IMR-90 (cell line): ENCODE results near the gene MAPRE2. TPM values are rescaled to one million over a fixed set of nuclear protein-coding genes. Genes with fewer than 3 reads are reported as not detected.

Source experiments
- ATAC-seq: fragments of 200-7000 bp; cut with Tn5 transposase; 2 replicates; pipeline ENCODE4 v1.9.1; 2020; ENCODE audit warnings: low read depth, mild to moderate bottlenecking, moderate library complexity
- BruUV-seq: library from RNA; stranded (reverse); fragments of 400-500 nt; replicated peaks from 2 replicates; lab custom pipeline; 2021; lab: Mats Ljungman, UMichigan
- CTCF ChIA-PET: fragments of 300-600 bp; formaldehyde crosslinking; extraction: SDS; loops from one replicate; lab custom pipeline; 2021; ENCODE audit warnings: antibody characterized with exemption; lab: Yijun Ruan, JAX
- POLR2A ChIA-PET: fragments of 300-600 bp; sonication (Branson Sonifier 250); formaldehyde crosslinking; loops from one replicate; lab custom pipeline; 2022; ENCODE audit warnings: antibody characterized with exemption; ENCODE audit not compliant: unreplicated experiment; lab: Charles Lee
- DNase-seq: peaks from one replicate; pipeline ENCODE4 v3.0.0; 2013
- H2AFZ ChIP-seq: replicated peaks from 2 replicates; pipeline ENCODE3; 2013; ENCODE audit warnings: low read length, mild to moderate bottlenecking; ENCODE audit not compliant: poor library complexity
- H2AK5ac ChIP-seq: 2 replicates; pipeline ENCODE4 v1.6.1; 2013; ENCODE audit warnings: low read depth, low read length, inconsistent platforms
- H2AK9ac ChIP-seq: replicated peaks from 2 replicates; pipeline ENCODE3; 2013; ENCODE audit warnings: mild to moderate bottlenecking, low read depth, low read length, moderate library complexity; ENCODE audit not compliant: poor library complexity
- H2BK120ac ChIP-seq: 2 replicates; pipeline ENCODE4 v1.6.1; 2013; ENCODE audit warnings: low read depth, low read length, inconsistent platforms
- H2BK15ac ChIP-seq: 3 replicates; pipeline ENCODE4 v1.6.1; 2013; ENCODE audit warnings: low read depth, low read length, inconsistent platforms
- H2BK20ac ChIP-seq: 2 replicates; pipeline ENCODE4 v1.6.1; 2013; ENCODE audit warnings: low read depth, mild to moderate bottlenecking, inconsistent platforms, low read length, moderate library complexity
- H2BK5ac ChIP-seq: 2 replicates; pipeline ENCODE4 v1.6.1; 2013; ENCODE audit warnings: mild to moderate bottlenecking, low read depth, low read length, inconsistent platforms; ENCODE audit not compliant: poor library complexity, severe bottlenecking
- H3K14ac ChIP-seq: replicated peaks from 2 replicates; pipeline ENCODE4 v1.6.1; 2013; ENCODE audit warnings: low read depth, low read length, inconsistent platforms
- H3K18ac ChIP-seq: 2 replicates; pipeline ENCODE4 v1.6.1; 2013; ENCODE audit warnings: low read depth, low read length, control low read depth
- H3K23ac ChIP-seq: 2 replicates; pipeline ENCODE4 v1.6.1; 2013; ENCODE audit warnings: low read depth, low read length, inconsistent platforms
- H3K27ac ChIP-seq: 2 replicates; pipeline ENCODE4 v1.5.1; 2013; ENCODE audit warnings: mild to moderate bottlenecking, control low read depth, low read length; ENCODE audit not compliant: insufficient read depth
- H3K27me3 ChIP-seq: 2 replicates; pipeline ENCODE4 v1.6.1; 2013; ENCODE audit warnings: low read length; ENCODE audit not compliant: control insufficient read depth, insufficient read depth
- H3K36me3 ChIP-seq: 2 replicates; pipeline ENCODE4 v1.6.1; 2013; ENCODE audit warnings: low read length, mixed read lengths; ENCODE audit not compliant: control insufficient read depth, insufficient read depth
- H3K4ac ChIP-seq: 2 replicates; pipeline ENCODE4 v1.6.1; 2013; ENCODE audit warnings: low read depth, low read length, inconsistent platforms
- H3K4me1 ChIP-seq: 2 replicates; pipeline ENCODE4 v1.6.1; 2013; ENCODE audit warnings: low read length, mixed read lengths; ENCODE audit not compliant: control insufficient read depth, insufficient read depth
- H3K4me2 ChIP-seq: 2 replicates; pipeline ENCODE4 v1.6.1; 2013; ENCODE audit warnings: low read depth, mild to moderate bottlenecking, control low read depth, low read length, moderate library complexity
- H3K4me3 ChIP-seq: 2 replicates; pipeline ENCODE4 v1.5.1; 2013; ENCODE audit warnings: low read depth, mild to moderate bottlenecking, control low read depth, low read length, moderate library complexity; ENCODE audit not compliant: insufficient read depth
- H3K56ac ChIP-seq: 2 replicates; pipeline ENCODE4 v1.6.1; 2013; ENCODE audit warnings: low read length, inconsistent platforms; ENCODE audit not compliant: insufficient read depth; ENCODE audit errors: extremely low read depth
- H3K79me1 ChIP-seq, 2 experiments: 2 replicates each; pipeline ENCODE4 v1.6.1; 2013; ENCODE audit warnings: low read length in 2 of 2, inconsistent platforms in 1 of 2, low read depth in 1 of 2
- H3K9ac ChIP-seq: 2 replicates; pipeline ENCODE4 v1.6.1; 2013; ENCODE audit warnings: low read depth, low read length, control low read depth
- H3K9me1 ChIP-seq: 2 replicates; pipeline ENCODE4 v1.6.1; 2013; ENCODE audit warnings: low read length, inconsistent platforms; ENCODE audit not compliant: insufficient read depth
- H3K9me3 ChIP-seq: 2 replicates; pipeline ENCODE4 v1.6.1; 2013; ENCODE audit warnings: low read length; ENCODE audit not compliant: control insufficient read depth, insufficient read depth
- H4K20me1 ChIP-seq: 2 replicates; pipeline ENCODE4 v1.6.1; 2013; ENCODE audit warnings: low read length, inconsistent platforms; ENCODE audit not compliant: insufficient read depth
- H4K5ac ChIP-seq: 2 replicates; pipeline ENCODE4 v1.6.1; 2013; ENCODE audit warnings: mild to moderate bottlenecking, low read depth, low read length, control low read depth
- H4K8ac ChIP-seq, 2 experiments: 2 replicates each; pipeline ENCODE4 v1.6.1; 2013; ENCODE audit warnings: low read depth in 2 of 2, low read length in 2 of 2, control low read depth in 1 of 2, inconsistent platforms in 1 of 2
- H4K91ac ChIP-seq: 2 replicates; pipeline ENCODE4 v1.6.1; 2013; ENCODE audit warnings: low read depth, low read length, inconsistent platforms; ENCODE audit not compliant: insufficient read depth
- BHLHE40 ChIP-seq: fragments of 150-350 bp; IDR thresholded peaks from 2 replicates; pipeline ENCODE4 v1.6.1; 2016; ENCODE audit warnings: mild to moderate bottlenecking, low read depth, low read length
- CHD1 ChIP-seq: IDR thresholded peaks from 2 replicates; pipeline ENCODE4 v1.6.1; 2012; ENCODE audit warnings: low read depth, low read length, improper control_type of control experiment
- SMC3 ChIP-seq: fragments of 150-350 bp; IDR thresholded peaks from 2 replicates; pipeline ENCODE4 v1.6.1; 2016; ENCODE audit warnings: low read depth, mild to moderate bottlenecking, antibody characterized with exemption, low read length, moderate library complexity
- WGBS, 2 experiments: methylation state at CpG; one replicate each; pipeline versions ENCODE4 v1.1.5 to v1.1.7; 2013; ENCODE audit warnings: missing lambda C conversion rate in 2 of 2; ENCODE audit not compliant: insufficient read length in 1 of 2; ENCODE audit errors: extremely low coverage in 2 of 2; 5-methylcytosine and 5-hydroxymethylcytosine counted together
- dilution Hi-C: fragments of 300-500 bp; cut with HindIII; formaldehyde crosslinking; loops from one replicate; pipeline ENCODE4 v1.14.3; 2018; ENCODE audit warnings: low sequenced_read_pairs; ENCODE audit not compliant: unreplicated experiment
- in situ Hi-C: fragments of 300-500 bp; cut with MboI; formaldehyde crosslinking; loops from 3 replicates; pipeline ENCODE4 v1.14.3; 2019; ENCODE audit warnings: low sequenced_read_pairs, inconsistent platforms, mixed read lengths
- intact Hi-C: fragments of 100-400 bp; cut with micrococcal nuclease; formaldehyde crosslinking; loops from 2 replicates; pipeline ENCODE4 v1.10.0; 2022
- polyA plus RNA-seq, 3 experiments: library from polyadenylated mRNA; depleted of rRNA; stranded (reverse); fragments of >200 nt; gene quantifications; 2 replicates each; pipeline ENCODE4 v1.2.3, GENCODE V29; 2012; ENCODE audit warnings: low replicate concordance in 1 of 3
- total RNA-seq: library from RNA; depleted of rRNA; stranded (reverse); fragments of >200 nt; gene quantifications from 2 replicates; pipeline ENCODE4 v1.2.3, GENCODE V29; 2012

The MAPRE2 gene
- total and polyA plus RNA-seq, 2 of the 4 experiments (the other 2 are of a cell fraction), result 19.6 to 23.8 TPM

DNA sequence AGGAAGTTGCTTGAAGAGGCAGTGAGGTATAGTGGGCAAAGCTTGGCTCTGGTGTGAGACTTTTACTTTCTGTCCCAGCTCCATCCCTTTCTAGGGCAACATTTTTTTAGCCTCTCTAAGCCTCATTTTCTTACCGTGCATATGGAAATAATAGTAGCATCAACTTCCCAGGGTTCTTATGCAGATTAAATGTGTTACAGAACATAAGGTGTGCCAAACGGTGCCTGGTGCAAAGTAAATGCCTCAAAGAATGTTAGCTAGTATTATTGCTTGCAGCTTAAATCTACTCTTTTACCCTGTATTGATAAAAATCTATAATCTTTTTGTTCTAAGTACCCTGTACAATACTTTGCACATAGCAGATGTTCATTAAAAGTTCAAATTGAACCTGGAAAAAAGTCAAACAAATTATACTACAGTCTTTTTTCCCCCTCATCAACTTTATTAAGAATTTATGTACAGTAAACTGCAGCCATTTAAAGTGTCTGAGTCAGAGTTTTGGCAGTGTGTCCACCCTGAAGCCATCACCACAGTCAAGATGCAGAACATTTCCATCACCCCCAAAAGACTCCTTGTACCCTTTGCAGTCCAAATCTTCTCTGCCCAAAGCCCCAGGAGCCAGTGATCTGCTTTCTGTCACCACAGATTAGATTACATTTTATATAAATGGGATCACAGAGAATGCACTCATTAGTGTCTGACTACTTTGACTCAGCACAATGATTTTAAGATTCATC is 10.6 kb downstream of the MAPRE2 start:
- peaks cover 7% of the 10 kb centered on the region for H3K4me1 ChIP-seq
- H4K91ac ChIP-seq, result no peak overlapping the region
- H3K14ac ChIP-seq, result no peak overlapping the region; the same call in 1 of the 2 replicates
- no peak overlapping the region for H2BK5ac ChIP-seq
- POLR2A ChIA-PET, result no interaction called here
- H3K23ac ChIP-seq, result no peak overlapping the region
- peaks cover 3 to 24% of the 10 kb centered on the region in 2 experiments; a peak in 3 of 4 replicates for H3K79me1 ChIP-seq
- DNase-seq (no peak), ATAC-seq (peak; percentile 57)
- TF ChIP-seq SMC3, result no peak
- no peak for TF ChIP-seq BHLHE40
- no peak for TF ChIP-seq CHD1
- H2AK9ac ChIP-seq, result no peak overlapping the region
- CTCF ChIA-PET, result no interaction called here
- H2BK15ac ChIP-seq, result no peak overlapping the region
- H4K5ac ChIP-seq, result 0 out of 2 replicates have a peak overlapping the region, but pooled peaks have one; percentile 65
- H3K27ac ChIP-seq, result no peak overlapping the region
- no peak overlapping the region for H2AFZ ChIP-seq
- H3K4me2 ChIP-seq, result no peak overlapping the region
- no TSS peak for BruUV-seq
- no peak overlapping the region for H2BK120ac ChIP-seq
- intact Hi-C loops (no loop called here), dilution Hi-C loops (no loop called here), in situ Hi-C loops (no loop called here)
- H3K9me1 ChIP-seq, result peaks cover 6% of the 10 kb centered on the region
- H4K20me1 ChIP-seq, result no peaks in the 10 kb centered on the region
- H3K18ac ChIP-seq, result no peak overlapping the region
- H3K9me3 ChIP-seq, result no peaks in the 10 kb centered on the region
- H3K4me3 ChIP-seq, result no peak overlapping the region
- H3K4ac ChIP-seq, result no peak overlapping the region
- H3K36me3 ChIP-seq, result no peaks in the 10 kb centered on the region
- H2AK5ac ChIP-seq, result no peak overlapping the region
- no peak overlapping the region for H3K56ac ChIP-seq
- H4K8ac ChIP-seq, result no peak overlapping the region
- no peak overlapping the region for H2BK20ac ChIP-seq
- no CpG with 5 or more reads among the region's 2 CpGs for WGBS, 2 experiments
- no peak overlapping the region for H3K9ac ChIP-seq
- no peaks in the 10 kb centered on the region for H3K27me3 ChIP-seq
